Prostate gland (tissue), 2 donors: ENCODE results near the gene CLDN34.

ENCODE experiments used
- CTCF ChIP-seq, 4 experiments: fragments of 200-600 bp in 2 of 4; fragments of 450-650 bp in 2 of 4; sonication (generic) in 2 of 4; IDR thresholded peaks; 1 replicate in 3 of 4; 2 replicates in 1 of 4; pipeline ENCODE4 v1.5.1; 2016 to 2019; ENCODE audit warnings: antibody characterized with exemption in 4 of 4, mild to moderate bottlenecking in 2 of 4, moderate library complexity in 2 of 4
- POLR2A ChIP-seq: fragments of 450-650 bp; IDR thresholded peaks from one replicate; pipeline ENCODE4 v1.6.1; 2016; ENCODE audit warnings: antibody characterized with exemption, mild to moderate bottlenecking
- POLR2AphosphoS5 ChIP-seq: sonication (generic); formaldehyde crosslinking; IDR thresholded peaks from one replicate; pipeline ENCODE4 v1.6.1; 2017; ENCODE audit warnings: antibody characterized with exemption

GRCh38 chrX:10015723-10016518 is 48.8 kb downstream of the CLDN34 start:
- TF ChIP-seq CTCF (IDR thresholded peaks at IDR 0.05) (peak in 1 of 4 experiments; percentile 10), POLR2A (no peak), POLR2AphosphoS5 (no peak)
